NB4 (cell line): ENCODE measurements around the gene CAMTA1.

Experiments used
- CTCF ChIP-seq: IDR thresholded peaks from one replicate; pipeline ENCODE4 v1.5.1; 2012; ENCODE audit warnings: low read depth, low read length
- MAX ChIP-seq: IDR thresholded peaks from 2 replicates; pipeline ENCODE4 v1.6.1; 2011; ENCODE audit warnings: low read depth, low read length
- MYC ChIP-seq: IDR thresholded peaks from 2 replicates; pipeline ENCODE4 v1.6.1; 2011; ENCODE audit warnings: low read depth, low read length
- POLR2A ChIP-seq: IDR thresholded peaks from 2 replicates; pipeline ENCODE4 v1.6.1; 2011; ENCODE audit warnings: mild to moderate bottlenecking; ENCODE audit not compliant: insufficient read length; ENCODE audit errors: extremely low read depth

DNA sequence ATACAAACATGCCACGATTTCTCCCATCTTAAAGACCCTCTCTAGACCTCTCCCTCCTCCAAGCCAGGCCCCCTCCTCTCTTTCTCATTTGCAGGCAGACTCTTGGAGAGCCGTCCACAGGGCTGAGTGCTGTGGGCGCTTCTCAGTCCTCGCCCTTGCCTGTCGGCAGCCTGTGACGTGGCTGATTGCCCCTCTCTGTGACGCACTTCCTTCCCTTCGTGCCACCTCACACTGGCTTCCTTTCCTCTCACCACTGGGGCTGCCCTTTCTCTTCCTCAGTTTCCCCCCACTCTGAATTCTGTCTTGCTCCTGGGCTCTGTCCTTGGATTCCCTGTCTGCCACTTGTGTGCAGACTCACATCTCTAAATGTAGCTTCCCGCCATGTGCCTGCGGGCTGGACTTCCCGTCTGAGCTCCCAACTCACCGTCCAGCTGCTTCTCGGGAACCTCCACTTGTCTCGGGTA lies 227.2 kb downstream of the CAMTA1 start:
- TF ChIP-seq CTCF (no peak), POLR2A (no peak), MYC (no peak), MAX (no peak)
